HG02970 (cell line): ENCODE measurements around the gene HSPG2.
"Not testable (repeated sequence)": the region's sequence is repeated elsewhere in the genome, so short reads cannot be mapped to it uniquely, and the experiment has no call there.

Source experiments
- ATAC-seq: cut with Tn5 transposase; IDR thresholded peaks from one replicate; pipeline ENCODE4 v1.9.1; 2021; ENCODE audit warnings: mild to moderate bottlenecking, moderate library complexity, moderate number of reproducible peaks; ENCODE audit not compliant: unreplicated experiment, low FRiP score

The HSPG2 gene

DNA sequence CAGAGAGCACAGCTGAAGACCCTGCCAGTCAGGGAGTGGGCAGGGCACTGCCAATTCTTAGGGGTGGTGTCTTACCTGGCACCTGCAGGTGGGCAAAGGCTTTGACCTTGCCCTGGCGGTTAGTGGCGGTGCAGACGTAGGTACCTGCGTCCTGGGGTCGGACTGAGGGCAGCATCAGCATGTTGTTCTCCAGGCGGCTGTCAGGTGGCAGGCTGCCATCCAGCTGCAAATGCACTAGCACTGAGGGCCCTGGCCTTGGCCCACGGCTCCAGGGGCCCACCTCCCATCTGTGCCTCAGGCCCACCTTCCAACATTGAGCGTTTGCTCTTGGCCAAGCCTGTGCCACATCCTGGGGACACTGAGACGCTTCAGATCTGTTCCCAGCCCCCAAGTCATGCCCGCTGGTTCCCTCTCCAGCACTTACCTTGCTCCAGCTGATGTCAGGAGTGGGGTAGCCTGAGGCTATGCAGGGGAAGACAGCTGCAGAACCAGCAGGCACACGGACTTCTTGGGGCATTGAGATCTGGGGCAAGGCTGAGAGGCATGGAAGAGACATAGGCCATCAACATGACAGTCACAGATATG lies 103.6 kb downstream of the HSPG2 start:
- ATAC-seq, result no peak

- ATAC-seq, result no peak
Measured at GRCh38 chr1:21831454-21831970, 105.6 kb downstream of the HSPG2 start.

GRCh38 chr1:21830792-21831453 lies 106.2 kb downstream of the HSPG2 start:
- no peak for ATAC-seq

DNA sequence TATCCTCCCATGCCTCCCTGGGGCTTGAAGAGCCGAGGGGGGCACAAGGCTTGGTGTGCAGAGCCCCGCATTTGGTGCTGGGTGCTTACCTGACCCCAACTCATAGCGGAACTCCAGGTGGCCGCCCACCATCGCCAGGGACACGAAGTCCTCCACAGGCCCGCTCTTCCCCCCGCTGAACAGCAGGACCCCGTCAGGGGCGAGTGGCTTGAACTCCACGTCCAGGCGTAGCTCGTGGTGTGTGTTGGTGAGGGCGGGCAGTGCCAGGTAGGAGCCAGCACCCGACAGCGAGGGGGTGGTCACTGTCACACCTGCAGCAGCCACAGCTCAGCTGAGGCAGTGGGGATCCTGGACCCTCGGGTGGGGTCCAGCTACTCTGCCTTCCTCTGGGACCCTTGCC lies 107.8 kb downstream of the HSPG2 start:
- no peak for ATAC-seq

DNA sequence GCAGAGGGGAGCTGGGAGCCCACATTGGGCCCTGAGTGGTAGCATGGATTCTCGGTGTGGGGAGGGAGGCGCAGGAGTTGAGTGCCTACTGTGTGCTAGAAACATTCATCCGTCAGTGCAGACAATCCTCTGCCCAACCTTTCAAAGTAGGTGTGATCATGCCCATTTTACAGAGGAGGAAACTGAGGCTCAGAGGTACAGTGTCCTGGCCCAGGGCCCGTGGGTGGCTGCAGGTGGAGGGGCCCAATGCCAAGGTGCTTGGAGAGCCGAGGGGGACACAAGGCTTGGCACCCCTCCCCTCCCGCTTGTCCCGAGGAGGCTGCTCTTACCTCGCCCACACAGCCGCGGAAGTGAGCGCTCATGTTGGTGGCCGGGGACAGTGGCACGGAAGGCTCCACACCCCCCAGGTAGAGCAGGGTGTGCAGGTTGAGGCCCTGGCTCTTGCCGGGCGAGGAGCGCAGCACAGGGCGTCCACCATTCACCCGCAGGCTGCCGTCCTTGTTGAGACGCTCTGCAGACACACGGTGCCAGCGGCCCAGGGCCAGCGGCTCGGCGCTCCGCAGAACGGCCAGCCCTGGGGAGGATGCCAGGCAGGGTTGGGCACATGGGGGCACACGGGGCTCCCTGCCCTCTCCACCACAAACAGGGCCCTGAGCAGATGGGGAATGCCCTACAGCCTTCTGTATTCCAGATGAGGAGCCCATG lies 108.5 kb downstream of the HSPG2 start:
- ATAC-seq, result no peak

- ATAC-seq, result no peak
Measured at GRCh38 chr1:21828075-21828474, 109.0 kb downstream of the HSPG2 start.

DNA sequence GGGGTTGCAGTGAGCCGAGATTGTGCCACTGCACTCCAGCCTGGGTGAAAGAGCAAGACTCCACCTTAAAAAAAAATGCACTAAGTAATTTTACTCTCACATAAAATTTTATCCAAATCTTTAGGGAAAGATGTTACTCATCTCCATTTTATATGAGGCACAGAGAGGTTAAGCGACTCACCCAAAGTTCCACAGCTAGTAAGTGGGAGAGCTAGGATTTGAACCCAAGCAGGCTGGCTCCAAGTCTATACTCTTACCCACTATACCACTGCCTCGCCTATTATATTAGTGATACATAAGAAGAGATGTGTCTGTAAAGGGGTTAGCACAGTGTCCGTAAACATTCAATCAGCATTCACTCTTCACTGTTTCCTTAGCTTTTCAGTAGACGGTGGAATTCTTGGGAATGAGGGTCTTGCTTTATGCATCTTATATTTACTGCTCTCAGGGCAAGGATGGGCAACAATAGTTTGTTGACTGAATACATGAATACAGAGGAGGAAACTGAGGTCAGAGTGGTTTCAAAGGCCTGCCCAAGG lies 109.9 kb downstream of the HSPG2 start:
- no peak for ATAC-seq

DNA sequence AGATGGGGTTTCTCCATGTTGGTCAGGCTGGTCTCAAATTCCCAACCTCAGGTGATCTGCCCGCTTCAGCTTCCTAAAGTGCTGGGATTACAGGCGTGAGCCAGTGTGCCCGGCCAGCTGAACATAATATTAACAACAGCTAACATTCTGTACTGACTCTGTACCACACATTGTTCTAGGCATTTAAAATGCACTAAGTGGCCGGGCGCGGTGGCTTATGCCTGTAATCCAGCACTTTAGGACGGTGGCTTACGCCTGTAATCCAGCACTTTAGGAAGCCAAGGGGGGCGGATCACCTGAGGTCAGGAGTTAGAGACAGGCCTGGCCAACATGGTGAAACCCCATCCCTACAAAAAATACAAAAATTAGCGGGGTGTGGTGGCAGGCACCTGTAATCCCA lies 110.4 kb downstream of the HSPG2 start:
- ATAC-seq, result not testable (repeated sequence)

- no peak for ATAC-seq
Measured at GRCh38 chr1:21825393-21825792, 111.7 kb downstream of the HSPG2 start.

DNA sequence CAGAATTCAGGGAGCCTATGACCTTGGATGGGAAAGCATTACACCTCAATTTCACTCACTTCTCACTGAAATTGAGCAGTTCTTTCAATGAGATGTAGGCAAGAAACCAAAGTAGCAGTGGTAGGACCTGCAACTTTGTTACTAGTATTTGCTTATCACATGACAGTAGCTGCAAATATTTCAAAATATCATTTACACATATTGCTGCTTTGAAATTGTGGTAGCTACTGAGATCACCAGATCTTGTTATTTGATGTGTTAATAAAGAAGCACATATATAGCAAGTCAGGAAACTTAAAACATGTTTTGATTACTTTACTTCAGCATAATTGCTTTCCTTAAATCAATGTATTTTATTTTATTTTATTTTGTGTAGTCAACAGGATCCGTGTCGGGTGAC lies 112.2 kb downstream of the HSPG2 start:
- ATAC-seq, result no peak

GRCh38 chr1:21823980-21824702 lies 113.0 kb downstream of the HSPG2 start:
- no peak for ATAC-seq

DNA sequence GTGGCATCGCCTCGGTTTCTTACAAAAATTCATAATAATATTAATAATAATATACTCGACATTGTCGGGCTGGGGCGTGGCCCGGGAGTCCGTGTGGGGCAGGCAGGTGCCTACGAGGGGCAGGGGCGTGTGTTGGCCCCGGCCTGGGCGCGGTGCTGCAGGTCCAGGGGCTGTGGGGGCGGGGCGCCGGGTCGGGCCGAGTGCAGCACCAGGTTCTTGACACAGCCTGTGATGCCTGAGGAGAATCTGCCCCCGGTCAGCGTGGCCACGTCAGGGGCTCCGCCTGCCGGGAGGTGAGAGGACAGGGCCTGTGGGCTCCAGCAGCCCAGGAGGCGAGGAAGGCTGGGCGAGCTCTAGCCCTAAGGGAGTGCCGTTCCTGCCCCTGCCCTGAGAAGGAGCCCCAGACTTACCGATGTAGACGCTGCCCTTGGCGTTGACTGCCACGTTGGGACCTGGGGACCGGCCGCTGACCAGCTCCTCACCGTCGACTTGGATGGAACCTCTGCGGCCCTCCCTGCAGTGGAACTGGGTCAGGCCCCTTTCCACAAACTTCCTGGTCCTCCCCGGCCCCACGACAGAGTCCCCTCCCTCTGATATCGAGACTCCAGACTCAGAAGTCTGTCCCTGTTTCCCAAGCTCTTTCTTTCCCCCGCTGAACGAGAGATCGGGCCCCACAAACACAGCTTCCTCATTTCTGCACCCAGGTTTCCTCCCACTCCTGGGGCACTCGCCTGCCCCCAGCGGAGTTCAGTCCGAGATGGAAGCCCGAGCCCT lies 113.7 kb downstream of the HSPG2 start:
- no peak for ATAC-seq

GRCh38 chr1:21822349-21822748 lies 114.8 kb downstream of the HSPG2 start:
- ATAC-seq, result no peak

DNA sequence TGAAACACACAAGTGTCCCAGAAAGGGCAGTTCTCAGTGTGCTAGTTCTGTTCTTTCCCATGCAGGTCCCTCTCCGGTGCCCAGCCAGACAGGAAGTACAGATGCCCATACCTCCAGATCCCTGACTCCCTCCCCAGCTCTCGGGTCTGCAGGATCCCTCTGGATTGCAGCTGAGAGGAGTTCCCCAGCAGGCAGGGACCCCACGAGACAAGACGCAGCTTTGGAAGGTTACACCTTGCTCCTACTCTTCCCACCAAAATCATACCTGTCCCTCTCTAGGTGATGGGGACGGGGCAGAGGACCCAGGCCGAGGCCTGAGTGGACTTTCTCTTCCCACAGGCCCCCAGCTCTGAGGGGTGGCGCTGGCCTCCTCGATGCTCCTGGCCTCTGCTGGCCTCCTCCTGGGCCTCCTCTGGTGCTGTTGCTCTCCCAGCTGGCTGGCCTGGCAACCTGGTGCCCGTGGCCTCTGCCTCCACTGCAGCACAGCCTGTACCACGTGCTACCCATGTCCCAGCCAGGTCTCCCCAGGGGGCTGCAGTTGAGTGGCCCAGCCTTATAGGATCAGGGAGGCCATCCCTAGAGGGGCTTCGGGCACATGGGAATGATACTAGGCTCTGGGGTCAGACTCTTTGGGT lies 115.6 kb downstream of the HSPG2 start:
- ATAC-seq, result no peak

DNA sequence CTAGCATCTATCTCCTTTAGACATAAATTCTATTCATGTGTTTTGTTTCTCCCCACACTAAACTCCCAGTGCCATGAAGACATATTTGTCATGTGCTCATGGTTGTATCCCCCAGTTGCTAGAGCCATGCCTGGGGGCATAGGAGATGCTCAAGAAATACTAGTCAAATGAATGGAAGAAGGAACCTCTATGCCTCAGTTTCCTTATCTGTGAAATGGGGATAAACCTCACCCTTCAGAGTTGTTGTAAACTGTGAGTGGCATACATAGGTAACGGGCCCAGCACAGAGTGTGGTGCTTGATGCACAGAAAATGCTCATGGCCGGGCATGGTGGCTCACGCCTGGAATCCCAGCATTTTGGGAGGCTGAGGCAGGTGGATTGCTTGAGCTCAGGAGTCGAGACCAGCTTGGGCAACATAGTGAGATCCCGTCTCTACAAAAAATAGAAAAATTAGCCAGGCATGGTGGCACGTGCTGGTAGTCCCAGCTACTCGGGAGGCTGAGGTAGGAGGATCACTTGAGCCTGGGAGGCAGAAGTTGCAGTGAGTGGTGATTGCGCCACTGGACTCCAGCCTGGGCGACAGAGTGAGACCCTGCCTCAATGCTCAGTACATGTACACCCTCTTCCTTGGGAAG lies 116.4 kb downstream of the HSPG2 start:
- ATAC-seq, result no peak

DNA sequence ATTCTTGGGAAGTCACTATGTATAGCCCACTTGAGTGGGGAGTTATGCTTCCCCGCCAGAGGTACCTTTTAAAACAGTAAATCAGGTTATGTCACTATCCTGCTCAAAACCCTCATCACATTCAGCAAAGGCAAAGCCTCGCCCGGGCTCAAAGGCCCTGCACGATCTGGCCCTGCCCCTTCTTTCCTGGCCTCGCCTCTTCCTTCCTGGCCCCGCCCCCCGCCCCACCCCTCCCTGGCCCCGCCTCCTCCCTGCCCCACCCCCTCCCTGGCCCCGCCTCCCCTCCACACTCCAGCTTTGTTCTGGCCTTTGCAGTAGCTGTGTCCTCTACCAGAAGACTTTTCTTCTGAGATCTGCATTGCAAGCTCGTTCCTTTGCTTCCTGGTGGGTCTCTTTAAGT lies 118.5 kb downstream of the HSPG2 start:
- no peak for ATAC-seq

- ATAC-seq, result no peak
Measured at GRCh38 chr1:21816602-21817302, 120.4 kb downstream of the HSPG2 start.

DNA sequence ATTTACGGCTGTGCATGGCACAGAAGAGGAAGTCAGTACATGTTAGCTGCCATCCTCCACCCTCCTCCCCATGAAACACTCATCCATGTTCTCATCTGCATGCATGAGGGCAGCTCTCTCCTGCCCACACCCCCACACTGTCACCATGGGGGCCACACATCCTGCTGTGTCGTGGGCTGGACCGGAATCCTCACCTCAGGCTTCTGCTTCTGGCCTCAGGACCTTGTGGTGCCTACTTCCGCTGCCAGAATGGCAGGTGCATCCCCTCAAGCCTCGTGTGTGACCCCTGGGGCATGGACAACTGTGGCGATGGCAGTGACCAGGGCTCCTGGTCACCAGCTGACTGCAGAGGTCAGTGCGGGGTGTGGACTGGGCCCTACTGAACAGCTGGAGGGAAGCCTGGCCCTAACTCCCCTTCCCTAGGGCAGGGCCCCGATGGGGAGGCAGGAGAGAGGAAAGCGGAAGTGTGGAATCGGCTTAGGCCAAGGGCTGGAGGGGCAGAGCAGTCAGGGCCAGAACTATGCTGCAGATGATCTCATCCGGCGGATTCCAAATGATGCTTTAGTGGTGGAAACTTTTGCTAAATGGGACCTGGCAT lies 121.3 kb downstream of the HSPG2 start:
- ATAC-seq, result no peak
